WTC11 (cell line): ENCODE measurements around the gene NCOA6. TPM values are rescaled to one million over a fixed set of nuclear protein-coding genes. Genes with fewer than 3 reads are reported as not detected.

Experiments
- ATAC-seq: fragments of 200-7000 bp; cut with Tn5 transposase; 2 replicates; pipeline ENCODE4 v1.10.0; 2021; ENCODE audit warnings: mild to moderate bottlenecking, moderate library complexity
- CTCF ChIA-PET: fragments of 300-600 bp; sonication (Branson Sonifier 250); formaldehyde crosslinking; loops from one replicate; lab custom pipeline; 2021; ENCODE audit warnings: antibody characterized with exemption; lab: Charles Lee
- POLR2A ChIA-PET: fragments of 350-600 bp; sonication (Branson Sonifier 250); formaldehyde crosslinking; loops from one replicate; lab custom pipeline; 2021; ENCODE audit warnings: antibody characterized with exemption; lab: Charles Lee
- DNase-seq: peaks from one replicate; pipeline ENCODE4 v3.0.0; 2021; ENCODE audit warnings: low spot score
- H3K27ac Mint-ChIP-seq: 2 replicates; pipeline ENCODE4 v1.8.0; 2021; ENCODE audit warnings: mixed read lengths
- H3K27me3 Mint-ChIP-seq: 2 replicates; pipeline ENCODE4 v1.8.0; 2021; ENCODE audit warnings: low read depth, mild to moderate bottlenecking, moderate library complexity, mixed read lengths
- H3K36me3 Mint-ChIP-seq: 2 replicates; pipeline ENCODE4 v1.8.0; 2021; ENCODE audit warnings: mixed read lengths
- H3K4me1 Mint-ChIP-seq: 2 replicates; pipeline ENCODE4 v1.8.0; 2022; ENCODE audit warnings: mixed read lengths
- H3K4me3 Mint-ChIP-seq: 2 replicates; pipeline ENCODE4 v1.8.0; 2021; ENCODE audit warnings: mild to moderate bottlenecking, moderate library complexity, mixed read lengths
- H3K9me3 Mint-ChIP-seq: 2 replicates; pipeline ENCODE4 v1.8.0; 2021; ENCODE audit warnings: mixed read lengths
- AR ChIP-seq: fragments of 250-450 bp; sonication (Bioruptor Pico); IDR thresholded peaks from 2 replicates; pipeline ENCODE4 v1.9.0; 2021; ENCODE audit warnings: mild to moderate bottlenecking
- E2F1 ChIP-seq: sonication (generic); formaldehyde crosslinking; IDR thresholded peaks from 2 replicates; pipeline ENCODE4 v1.8.0; 2022; ENCODE audit warnings: mild to moderate bottlenecking, missing genetic modification reagents
- E2F5 ChIP-seq: sonication (generic); formaldehyde crosslinking; IDR thresholded peaks from 2 replicates; pipeline ENCODE4 v1.8.1; 2022; ENCODE audit warnings: mild to moderate bottlenecking, moderate library complexity, missing genetic modification reagents
- ERG ChIP-seq: fragments of 250-450 bp; sonication (Bioruptor Pico); IDR thresholded peaks from 2 replicates; pipeline ENCODE4 v1.8.0; 2021; ENCODE audit warnings: mild to moderate bottlenecking
- FOXK1 ChIP-seq: sonication (generic); formaldehyde crosslinking; IDR thresholded peaks from 2 replicates; pipeline ENCODE4 v1.8.0; 2022; ENCODE audit warnings: mild to moderate bottlenecking, moderate library complexity, missing genetic modification reagents
- GABPB1 ChIP-seq: sonication (generic); formaldehyde crosslinking; IDR thresholded peaks from 2 replicates; pipeline ENCODE4 v1.8.1; 2023; ENCODE audit warnings: mild to moderate bottlenecking, missing genetic modification reagents
- HMGA2 ChIP-seq: fragments of 250-450 bp; sonication (Bioruptor Pico); IDR thresholded peaks from 2 replicates; pipeline ENCODE4 v1.4.0; 2021; ENCODE audit warnings: mild to moderate bottlenecking, moderate library complexity
- IRF1 ChIP-seq: sonication (generic); formaldehyde crosslinking; IDR thresholded peaks from 2 replicates; pipeline ENCODE4 v1.8.0; 2023; ENCODE audit warnings: missing genetic modification reagents
- JAZF1 ChIP-seq: fragments of 250-450 bp; sonication (Bioruptor Pico); IDR thresholded peaks from 2 replicates; pipeline ENCODE4 v1.9.0; 2021; ENCODE audit warnings: moderate library complexity, mild to moderate bottlenecking, inconsistent platforms
- JUN ChIP-seq: sonication (generic); formaldehyde crosslinking; IDR thresholded peaks from 2 replicates; pipeline ENCODE4 v1.8.0; 2023; ENCODE audit warnings: mild to moderate bottlenecking, missing genetic modification reagents
- MAX ChIP-seq: sonication (generic); formaldehyde crosslinking; IDR thresholded peaks from 2 replicates; pipeline ENCODE4 v1.8.0; 2022; ENCODE audit warnings: mild to moderate bottlenecking, missing genetic modification reagents
- MYBL2 ChIP-seq: sonication (generic); formaldehyde crosslinking; IDR thresholded peaks from 2 replicates; pipeline ENCODE4 v1.8.1; 2023; ENCODE audit warnings: mild to moderate bottlenecking, moderate library complexity, missing genetic modification reagents
- NFATC4 ChIP-seq: fragments of 250-450 bp; sonication (Bioruptor Pico); IDR thresholded peaks from 2 replicates; pipeline ENCODE4 v1.9.0; 2021; ENCODE audit warnings: mild to moderate bottlenecking
- NFYB ChIP-seq: sonication (generic); formaldehyde crosslinking; conservative IDR thresholded peaks from 2 replicates; pipeline ENCODE4 v1.8.0; 2022; ENCODE audit warnings: low read depth, missing genetic modification reagents
- PRRX2 ChIP-seq: fragments of 250-450 bp; sonication (Bioruptor Pico); IDR thresholded peaks from 2 replicates; pipeline ENCODE4 v1.8.0; 2021; ENCODE audit warnings: mild to moderate bottlenecking
- RELA ChIP-seq: sonication (generic); formaldehyde crosslinking; IDR thresholded peaks from 2 replicates; pipeline ENCODE4 v1.8.1; 2022; ENCODE audit warnings: missing genetic modification reagents, mild to moderate bottlenecking, borderline replicate concordance
- SMAD4 ChIP-seq: sonication (generic); formaldehyde crosslinking; IDR thresholded peaks from 2 replicates; pipeline ENCODE4 v1.8.0; 2022; ENCODE audit warnings: mild to moderate bottlenecking, missing genetic modification reagents
- STAT6 ChIP-seq: sonication (generic); formaldehyde crosslinking; conservative IDR thresholded peaks from 2 replicates; pipeline ENCODE4 v1.8.1; 2023; ENCODE audit warnings: mild to moderate bottlenecking, low read depth, missing genetic modification reagents, moderate library complexity
- TCF7 ChIP-seq: sonication (generic); formaldehyde crosslinking; IDR thresholded peaks from 2 replicates; pipeline ENCODE4 v1.8.0; 2022; ENCODE audit warnings: mild to moderate bottlenecking, low read depth, missing genetic modification reagents, moderate library complexity
- USF1 ChIP-seq: sonication (generic); formaldehyde crosslinking; IDR thresholded peaks from 2 replicates; pipeline ENCODE4 v1.8.0; 2022; ENCODE audit warnings: mild to moderate bottlenecking, missing genetic modification reagents
- USF2 ChIP-seq: sonication (generic); formaldehyde crosslinking; IDR thresholded peaks from 2 replicates; pipeline ENCODE4 v1.8.1; 2023; ENCODE audit warnings: mild to moderate bottlenecking, missing genetic modification reagents, moderate library complexity
- ZBTB43 ChIP-seq: sonication (generic); formaldehyde crosslinking; IDR thresholded peaks from 2 replicates; pipeline ENCODE4 v1.8.1; 2023; ENCODE audit warnings: mild to moderate bottlenecking, missing genetic modification reagents
- ZNF121 ChIP-seq: sonication (generic); formaldehyde crosslinking; IDR thresholded peaks from 2 replicates; pipeline ENCODE4 v1.8.0; 2023; ENCODE audit warnings: missing genetic modification reagents
- ZNF671 ChIP-seq: fragments of 250-450 bp; sonication (Bioruptor Pico); IDR thresholded peaks from 2 replicates; pipeline ENCODE4 v1.8.0; 2021; ENCODE audit warnings: mild to moderate bottlenecking
- total RNA-seq: library from RNA; stranded (reverse); gene quantifications from 3 replicates; pipeline ENCODE4 v1.2.3, GENCODE V29; 2021

The NCOA6 gene
- total RNA-seq, 1 experiment from 2014 or later = 10.1 TPM

- Mint-ChIP-seq H3K4me1 (peaks cover 6% of the 10 kb centered on the region), H3K27me3 (no peaks in the 10 kb centered on the region; the same call in 1 of the 2 replicates), H3K36me3 (no peaks in the 10 kb centered on the region), H3K4me3 (peak within 1 kb of the TSS; percentile 99), H3K9me3 (no peaks in the 10 kb centered on the region; the same call in 1 of the 2 replicates), H3K27ac (peak within 1 kb of the TSS; percentile 98)
- POLR2A ChIA-PET = interaction anchor here (0.6 to 1.6 kb wide), 3 partner anchors 21 to 587 kb away, joined by 3 to 7 read pairs (median 5); partner anchors contain the start of gene TP53INP2
- DNase-seq (peak; percentile 96), ATAC-seq (peak; percentile 90)
- CTCF ChIA-PET = interaction anchor here (0.5 to 2.3 kb wide), 10 partner anchors 14 to 364 kb away, joined by 3 to 13 read pairs (median 4); partner anchors contain the start of gene MAP1LC3A
- TF ChIP-seq USF2 (CRISPR knock-in tag) = 0 out of 2 replicates have a peak, but pooled peaks have one; percentile 6
- peak; percentile 59; the same call in 1 of the 2 replicates for TF ChIP-seq MYBL2
- TF ChIP-seq E2F5 (CRISPR knock-in tag) = peak; percentile 86
- no peak for TF ChIP-seq JAZF1
- no peak for TF ChIP-seq IRF1 (CRISPR knock-in tag)
- TF ChIP-seq NFATC4 (CRISPR knock-in tag) = no peak
- no peak for TF ChIP-seq TCF7 (CRISPR knock-in tag)
- TF ChIP-seq GABPB1 (CRISPR knock-in tag) = peak; percentile 77
- no peak for TF ChIP-seq NFYB (CRISPR knock-in tag)
- TF ChIP-seq ZNF671 (CRISPR knock-in tag) = no peak
- no peak for TF ChIP-seq ZNF121 (CRISPR knock-in tag)
- TF ChIP-seq USF1 = no peak
- no peak for TF ChIP-seq JUN (CRISPR knock-in tag)
- no peak for TF ChIP-seq E2F1 (CRISPR knock-in tag)
- no peak for TF ChIP-seq PRRX2 (CRISPR knock-in tag)
- no peak for TF ChIP-seq ZBTB43 (CRISPR knock-in tag)
- TF ChIP-seq SMAD4 = no peak
- TF ChIP-seq AR (CRISPR knock-in tag) = no peak
- TF ChIP-seq HMGA2 (CRISPR knock-in tag) = no peak
- no peak for TF ChIP-seq STAT6 (CRISPR knock-in tag)
- TF ChIP-seq MAX = peak; percentile 75; the same call in 1 of the 2 replicates
- TF ChIP-seq ERG (CRISPR knock-in tag) = no peak
- no peak for TF ChIP-seq RELA (CRISPR knock-in tag)
- TF ChIP-seq FOXK1 (CRISPR knock-in tag) = peak; percentile 89
Measured at GRCh38 chr20:34676642-34677373, 148.6 kb downstream of the NCOA6 start, which contains the start of gene PIGU. PIGU (minus strand) TSS chr20:34677092; CDS start chr20:34677085, 7 bp downstream.
